ENCODE data around the gene WDR35. TPM values are rescaled to one million over a fixed set of nuclear protein-coding genes. Genes with fewer than 3 reads are reported as not detected.

The WDR35 gene
- total RNA-seq, 1 experiment from 2014 or later = 16.7 TPM

DNA sequence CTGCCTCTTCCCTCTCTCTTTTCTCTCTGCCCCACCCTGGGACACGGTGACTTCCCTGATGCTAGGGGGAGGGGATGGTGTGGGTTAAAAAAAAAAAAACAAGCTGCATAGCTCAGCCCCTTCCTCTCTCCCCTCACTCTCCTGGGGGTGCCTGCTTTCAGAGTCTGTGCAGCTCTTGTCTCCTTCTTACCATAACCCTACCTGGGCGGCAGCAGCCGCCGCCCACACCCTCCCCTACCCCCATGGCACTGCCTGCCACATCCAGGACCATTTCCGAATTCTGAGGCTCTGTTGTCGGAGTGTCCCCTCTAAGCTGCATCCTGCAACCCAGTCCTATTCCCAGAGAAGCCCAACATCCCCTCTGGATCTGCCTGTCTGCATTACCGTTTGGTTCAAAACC lies 104.1 kb downstream of the WDR35 start:
- no peak overlapping the region for H2BK15ac ChIP-seq (ENCODE audit: low read depth, low read length)
- no peak overlapping the region for H4K8ac ChIP-seq (replicated peaks; ENCODE audit: insufficient read length, low read depth, low read length)
- no peak overlapping the region for H2BK12ac ChIP-seq (ENCODE audit: insufficient read length, low read depth, low read length)
- no peaks in the 10 kb centered on the region for H3K27me3 ChIP-seq (ENCODE audit: insufficient read depth, low read length)
- H3K27me3 Mint-ChIP-seq (ENCODE audit: low read depth) = peaks cover 14% of the 10 kb centered on the region
- no peak overlapping the region for H4K5ac ChIP-seq (ENCODE audit: insufficient read length, low read depth, low read length)
- H3K4me3 Mint-ChIP-seq = no peak overlapping the region
- no peaks in the 10 kb centered on the region for H3K9me3 ChIP-seq (ENCODE audit: control insufficient read depth, low read depth, low read length)
- H3K14ac ChIP-seq (ENCODE audit: insufficient read depth, low read length) = no peak overlapping the region
- no CpG with 5 or more reads among the region's 7 CpGs for WGBS (ENCODE audit: extremely low coverage, insufficient read length, low lambda C conversion rate)
- no peak overlapping the region for H4K91ac ChIP-seq (ENCODE audit: insufficient read length, low read depth, low read length)
- H4K20me1 ChIP-seq (ENCODE audit: control insufficient read depth, insufficient read depth, insufficient read length) = peaks cover 2% of the 10 kb centered on the region
- H2BK20ac ChIP-seq (ENCODE audit: low read depth, low read length, poor library complexity, severe bottlenecking) = no peak overlapping the region
- H3K23me2 ChIP-seq (ENCODE audit: insufficient read length, low read depth, low read length, poor library complexity, severe bottlenecking) = no peaks in the 10 kb centered on the region
- no peaks in the 10 kb centered on the region for H3K79me1 ChIP-seq (ENCODE audit: insufficient read depth, low read depth, low read length, poor library complexity, severe bottlenecking)
- H3K9me3 Mint-ChIP-seq = no peaks in the 10 kb centered on the region
- no peak overlapping the region for H3K56ac ChIP-seq (ENCODE audit: insufficient read length, low read depth, low read length)
- H3K4me1 Mint-ChIP-seq = peaks cover 7 to 16% of the 10 kb centered on the region in 2 experiments
- H3T11ph ChIP-seq (ENCODE audit: low read length) = no peak overlapping the region
- H3K36me3 Mint-ChIP-seq (ENCODE audit: insufficient read depth in 1 of 3, low read depth in 3 of 3) = no peaks in the 10 kb centered on the region
- H3K4me1 ChIP-seq (ENCODE audit: insufficient read depth, low read length) = no peaks in the 10 kb centered on the region
- H2AK5ac ChIP-seq (ENCODE audit: insufficient read length, low read length) = no peak overlapping the region
- no peak overlapping the region; a peak in 1 of 7 replicates for H3K27ac Mint-ChIP-seq
- no peak overlapping the region for H2AFZ ChIP-seq (ENCODE audit: low read length)
- no peak overlapping the region for H3K4ac ChIP-seq (ENCODE audit: low read depth, low read length)
- H3K23ac ChIP-seq (ENCODE audit: insufficient read length, low read depth, low read length) = no peak overlapping the region
- H3K79me2 ChIP-seq (ENCODE audit: insufficient read depth, low read length) = no peaks in the 10 kb centered on the region
- DNase-seq = no peak
- H3K9ac ChIP-seq (ENCODE audit: extremely low read depth, insufficient read length, low read length) = no peak overlapping the region
- no peak overlapping the region for H3K27ac ChIP-seq (ENCODE audit: insufficient read length, low read depth, low read length)
- TF ChIP-seq, protein P1, sequence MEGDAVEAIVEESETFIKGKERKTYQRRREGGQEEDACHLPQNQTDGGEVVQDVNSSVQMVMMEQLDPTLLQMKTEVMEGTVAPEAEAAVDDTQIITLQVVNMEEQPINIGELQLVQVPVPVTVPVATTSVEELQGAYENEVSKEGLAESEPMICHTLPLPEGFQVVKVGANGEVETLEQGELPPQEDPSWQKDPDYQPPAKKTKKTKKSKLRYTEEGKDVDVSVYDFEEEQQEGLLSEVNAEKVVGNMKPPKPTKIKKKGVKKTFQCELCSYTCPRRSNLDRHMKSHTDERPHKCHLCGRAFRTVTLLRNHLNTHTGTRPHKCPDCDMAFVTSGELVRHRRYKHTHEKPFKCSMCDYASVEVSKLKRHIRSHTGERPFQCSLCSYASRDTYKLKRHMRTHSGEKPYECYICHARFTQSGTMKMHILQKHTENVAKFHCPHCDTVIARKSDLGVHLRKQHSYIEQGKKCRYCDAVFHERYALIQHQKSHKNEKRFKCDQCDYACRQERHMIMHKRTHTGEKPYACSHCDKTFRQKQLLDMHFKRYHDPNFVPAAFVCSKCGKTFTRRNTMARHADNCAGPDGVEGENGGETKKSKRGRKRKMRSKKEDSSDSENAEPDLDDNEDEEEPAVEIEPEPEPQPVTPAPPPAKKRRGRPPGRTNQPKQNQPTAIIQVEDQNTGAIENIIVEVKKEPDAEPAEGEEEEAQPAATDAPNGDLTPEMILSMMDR (conservative IDR thresholded peaks at IDR 0.05) = no peak
- H3K18ac ChIP-seq (ENCODE audit: insufficient read length, low read depth, low read length) = no peak overlapping the region
- H3K4me2 ChIP-seq (ENCODE audit: insufficient read depth, insufficient read length, low read length) = no peak overlapping the region
- no peak overlapping the region for H2BK120ac ChIP-seq (ENCODE audit: low read depth, low read length, poor library complexity, severe bottlenecking)
- no peak overlapping the region for H2BK5ac ChIP-seq (ENCODE audit: insufficient read length, low read length)

Data from H9 (cell line).